HepG2 (cell line): ENCODE results near the gene RCCD1. TPM values are rescaled to one million over a fixed set of nuclear protein-coding genes. Genes with fewer than 3 reads are reported as not detected.

Experiments used
- ATAC-seq: fragments of 200-7000 bp; cut with Tn5 transposase; 3 replicates; pipeline ENCODE4 v1.9.1; 2020; ENCODE audit warnings: mild to moderate bottlenecking, moderate library complexity
- BruUV-seq: library from RNA; stranded (reverse); fragments of 400-500 nt; replicated peaks from 2 replicates; lab custom pipeline; 2021; lab: Mats Ljungman, UMichigan
- CTCF ChIA-PET: fragments of 300-600 bp; formaldehyde crosslinking; extraction: SDS; loops from one replicate; lab custom pipeline; 2021; ENCODE audit warnings: low total read pairs, inconsistent platforms, low intra/inter-chr PET ratio; lab: Yijun Ruan, JAX
- POLR2A ChIA-PET: fragments of 350-600 bp; sonication (Branson Sonifier 250); formaldehyde crosslinking; loops from one replicate; lab custom pipeline; 2020; ENCODE audit warnings: antibody characterized with exemption, inconsistent platforms; lab: Yijun Ruan, JAX
- DNase-seq: peaks from one replicate; pipeline ENCODE4 v3.0.0-alpha.2; 2015; ENCODE audit warnings: low spot score
- FAIRE-seq: peaks from 3 replicates; lab custom pipeline; 2011; peaks lifted over from hg19 to GRCh38; lab: Jason Lieb, UNC
- H2AFZ ChIP-seq: one replicate; pipeline ENCODE4 v1.6.1; 2011; ENCODE audit warnings: low read length, inconsistent platforms
- H3K27ac ChIP-seq: fragments of 300-600 bp; 3 replicates; pipeline ENCODE4 v1.8.0; 2011; ENCODE audit warnings: mixed run types, mild to moderate bottlenecking, mixed read lengths, low read length, inconsistent platforms; ENCODE audit not compliant: insufficient read depth; ENCODE audit errors: extremely low read length
- H3K27me3 ChIP-seq, 2 experiments: fragments of 200-600 bp in 1 of 2; 2 replicates in 1 of 2; 3 replicates in 1 of 2; pipeline versions ENCODE4 v1.6.0 to v1.8.0; 2011; ENCODE audit warnings: low read length in 2 of 2, mild to moderate bottlenecking in 2 of 2, moderate library complexity in 2 of 2, inconsistent platforms in 1 of 2; ENCODE audit not compliant: insufficient read depth in 2 of 2, control insufficient read depth in 1 of 2
- H3K36me3 ChIP-seq, 2 experiments: fragments of 200-600 bp in 1 of 2; replicated peaks in 1 of 2; 2 replicates in 1 of 2; 3 replicates in 1 of 2; pipeline versions ENCODE4 v1.5.1 to v1.8.0; 2011; ENCODE audit warnings: low read length in 2 of 2, inconsistent platforms in 1 of 2; ENCODE audit not compliant: insufficient read depth in 2 of 2, control insufficient read depth in 1 of 2
- H3K4me1 ChIP-seq: 2 replicates; pipeline ENCODE4 v1.5.1; 2012; ENCODE audit warnings: low read length, inconsistent platforms; ENCODE audit not compliant: insufficient read depth
- H3K4me2 ChIP-seq: 2 replicates; pipeline ENCODE4 v1.6.0; 2011; ENCODE audit warnings: low read depth, low read length, inconsistent platforms
- H3K4me3 ChIP-seq, 3 experiments: fragments of 200-600 bp in 1 of 3; sonication (generic), shearing (Covaris generic) in 1 of 3; replicated peaks in 1 of 3; 2 replicates each; pipeline ENCODE4 v1.5.1; 2011 to 2016; ENCODE audit warnings: low read length in 3 of 3, inconsistent platforms in 2 of 3, low read depth in 2 of 3, mild to moderate bottlenecking in 2 of 3, control low read depth in 1 of 3, mixed read lengths in 1 of 3; ENCODE audit not compliant: insufficient read depth in 1 of 3
- H3K79me2 ChIP-seq: one replicate; pipeline ENCODE4 v1.6.1; 2011; ENCODE audit warnings: low read length, inconsistent platforms; ENCODE audit not compliant: insufficient read depth
- H3K9ac ChIP-seq: 2 replicates; pipeline ENCODE4 v1.6.0; 2011; ENCODE audit warnings: mild to moderate bottlenecking, low read depth, low read length, inconsistent platforms; ENCODE audit not compliant: insufficient read depth
- H3K9me3 ChIP-seq: 2 replicates; pipeline ENCODE4 v1.5.1; 2012; ENCODE audit warnings: mild to moderate bottlenecking, low read length
- H4K20me1 ChIP-seq: 2 replicates; pipeline ENCODE4 v1.6.0; 2011; ENCODE audit warnings: inconsistent platforms, mild to moderate bottlenecking, low read length, moderate library complexity; ENCODE audit not compliant: insufficient read depth
- ASH2L ChIP-seq: fragments of 300-600, 200-600 bp; sonication (generic); IDR thresholded peaks from 2 replicates; pipeline ENCODE4 v1.7.0; 2017; ENCODE audit warnings: low read depth, mild to moderate bottlenecking, moderate library complexity, mixed read lengths, low read length; ENCODE audit not compliant: insufficient read length
- FOSL1 ChIP-seq: sonication (generic); formaldehyde crosslinking; IDR thresholded peaks from 2 replicates; pipeline ENCODE4 v1.9.0; 2021; ENCODE audit warnings: missing genetic modification reagents, borderline replicate concordance
- FOXC1 ChIP-seq: sonication (generic); formaldehyde crosslinking; IDR thresholded peaks from 2 replicates; pipeline ENCODE4 v1.8.0; 2022; ENCODE audit warnings: mild to moderate bottlenecking, missing genetic modification reagents, borderline replicate concordance
- MED8 ChIP-seq: sonication (generic); formaldehyde crosslinking; IDR thresholded peaks from 2 replicates; pipeline ENCODE4 v1.8.1; 2023; ENCODE audit warnings: mild to moderate bottlenecking, missing genetic modification reagents; ENCODE audit not compliant: insufficient replicate concordance
- MZF1 ChIP-seq: sonication (generic); formaldehyde crosslinking; IDR thresholded peaks from 2 replicates; pipeline ENCODE4 v1.8.1; 2023; ENCODE audit warnings: mild to moderate bottlenecking, missing genetic modification reagents, borderline replicate concordance
- NFKBIZ ChIP-seq: IDR thresholded peaks from 2 replicates; pipeline ENCODE4 v1.6.1; 2018; ENCODE audit warnings: missing genetic modification reagents, missing compliant biosample characterization
- TEAD2 ChIP-seq: sonication (generic); formaldehyde crosslinking; IDR thresholded peaks from 2 replicates; pipeline ENCODE4 v1.9.0; 2021; ENCODE audit warnings: missing genetic modification reagents
- ZFYVE20 ChIP-seq: sonication (generic); formaldehyde crosslinking; IDR thresholded peaks from 2 replicates; pipeline ENCODE4 v1.8.0; 2023; ENCODE audit warnings: low read depth, mild to moderate bottlenecking, moderate library complexity, missing genetic modification reagents, borderline replicate concordance
- ZNF101 ChIP-seq: sonication (generic); formaldehyde crosslinking; IDR thresholded peaks from 2 replicates; pipeline ENCODE4 v1.4.0; 2020; ENCODE audit warnings: mild to moderate bottlenecking, low read depth, missing genetic modification reagents, borderline replicate concordance
- WGBS: methylation state at CpG from one replicate; pipeline ENCODE4 v1.1.6; 2017; ENCODE audit warnings: low lambda C conversion rate; 5-methylcytosine and 5-hydroxymethylcytosine counted together
- in situ Hi-C: cut with HindIII; loops from 2 replicates; pipeline ENCODE4 v1.10.0; 2017; ENCODE audit warnings: low pct_unique_long_range_greater_than_20kb; ENCODE audit not compliant: extremely low pct_ligation_motif_present
- intact Hi-C: fragments of 100-400 bp; cut with micrococcal nuclease; formaldehyde crosslinking; loops from one replicate; pipeline ENCODE4 v1.10.0; 2022; ENCODE audit not compliant: unreplicated experiment
- polyA plus RNA-seq, 8 experiments: library from polyadenylated mRNA; depleted of rRNA in 3 of 8; stranded (reverse) in 7 of 8; unstranded in 1 of 8; fragments of >200 nt; fragmentation: Illumina TruSeq in 4 of 8; extraction: Trizol in 4 of 8; gene quantifications; 2 replicates each; pipeline versions ENCODE4 v1.2.1 to v1.2.3, GENCODE V29; 2011 to 2016; ENCODE audit warnings: low read depth in 4 of 8, missing spikeins in 1 of 8, mixed read lengths in 1 of 8; ENCODE audit not compliant: insufficient read depth in 1 of 8
- total RNA-seq, 5 experiments: library from RNA; depleted of rRNA; stranded (reverse); fragments of >200 nt; fragmentation: Illumina TruSeq; extraction: Trizol; gene quantifications; 2 replicates each; pipeline ENCODE4 v1.2.3, GENCODE V29; 2016; ENCODE audit warnings: low read depth in 1 of 5
- TF ChIP-seq, protein P1 (sequence below): sonication (generic); formaldehyde crosslinking; IDR thresholded peaks from 2 replicates; pipeline ENCODE4 v1.5.1; 2020; ENCODE audit warnings: missing genetic modification reagents, mild to moderate bottlenecking, borderline replicate concordance
- TF ChIP-seq, protein P2 (sequence below): sonication (generic); formaldehyde crosslinking; IDR thresholded peaks from 2 replicates; pipeline ENCODE4 v1.4.0; 2020; ENCODE audit warnings: missing genetic modification reagents
- TF ChIP-seq, protein P3 (sequence below): sonication (generic); formaldehyde crosslinking; IDR thresholded peaks from 2 replicates; pipeline ENCODE4 v1.4.0; 2020; ENCODE audit warnings: low read depth, mild to moderate bottlenecking, missing genetic modification reagents
- TF ChIP-seq, protein P4 (sequence below): sonication (generic); formaldehyde crosslinking; IDR thresholded peaks from 2 replicates; pipeline ENCODE4 v1.5.0; 2020; ENCODE audit warnings: missing genetic modification reagents

RCCD1 gene
- total and polyA plus RNA-seq, 2 of the 13 experiments (the other 11 are each of a cell fraction or from before 2014, with no cell fraction given) = 14.1 to 15.1 TPM

DNA sequence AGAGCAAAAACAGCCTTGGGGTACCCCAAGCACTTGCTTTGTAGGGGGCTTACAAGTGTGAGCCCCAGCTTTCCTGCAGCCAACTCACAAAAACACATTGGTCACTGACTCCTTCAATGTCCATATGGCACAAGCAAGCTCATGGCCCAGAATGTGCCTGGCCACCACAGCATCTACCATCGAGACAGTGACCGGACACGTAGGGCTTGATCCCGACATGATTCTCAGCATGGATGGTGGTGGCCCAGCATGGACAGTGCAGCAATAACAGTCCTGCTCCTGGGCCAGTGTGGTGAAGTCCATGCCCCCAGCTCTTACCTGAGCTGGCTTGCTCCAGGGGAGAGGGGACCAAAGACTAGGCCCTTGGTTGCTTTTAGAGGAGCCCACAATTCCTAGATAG is 13.6 kb upstream of the RCCD1 start:
- POLR2A ChIA-PET = interaction anchor here (1.6 kb wide), 1 partner anchor 10 kb away, joined by 5 read pairs; no protein-coding TSS in a partner anchor
- Histone ChIP-seq H3K27me3 (no peaks in the 10 kb centered on the region), H3K9ac (no peak overlapping the region), H3K79me2 (no peaks in the 10 kb centered on the region), H3K4me3 (no peak overlapping the region), H3K27ac (no peak overlapping the region), H3K4me2 (no peak overlapping the region), H3K36me3 (peaks cover 23 to 47% of the 10 kb centered on the region in 2 experiments; a peak in 4 of 5 replicates), H2AFZ (no peak overlapping the region), H4K20me1 (no peaks in the 10 kb centered on the region), H3K9me3 (no peaks in the 10 kb centered on the region), H3K4me1 (peaks cover 10% of the 10 kb centered on the region)
- CTCF ChIA-PET = no interaction called here
- no TSS peak for BruUV-seq
- in situ Hi-C loops (loop anchor here (25.0 kb wide), 1 partner anchor 321 kb away; no protein-coding TSS in a partner anchor), intact Hi-C loops (no loop called here)
- no CpG with 5 or more reads among the region's 4 CpGs for WGBS
- no peak for FAIRE-seq
- ATAC-seq = no peak
- no peak for DNase-seq
- TF ChIP-seq, protein P1, sequence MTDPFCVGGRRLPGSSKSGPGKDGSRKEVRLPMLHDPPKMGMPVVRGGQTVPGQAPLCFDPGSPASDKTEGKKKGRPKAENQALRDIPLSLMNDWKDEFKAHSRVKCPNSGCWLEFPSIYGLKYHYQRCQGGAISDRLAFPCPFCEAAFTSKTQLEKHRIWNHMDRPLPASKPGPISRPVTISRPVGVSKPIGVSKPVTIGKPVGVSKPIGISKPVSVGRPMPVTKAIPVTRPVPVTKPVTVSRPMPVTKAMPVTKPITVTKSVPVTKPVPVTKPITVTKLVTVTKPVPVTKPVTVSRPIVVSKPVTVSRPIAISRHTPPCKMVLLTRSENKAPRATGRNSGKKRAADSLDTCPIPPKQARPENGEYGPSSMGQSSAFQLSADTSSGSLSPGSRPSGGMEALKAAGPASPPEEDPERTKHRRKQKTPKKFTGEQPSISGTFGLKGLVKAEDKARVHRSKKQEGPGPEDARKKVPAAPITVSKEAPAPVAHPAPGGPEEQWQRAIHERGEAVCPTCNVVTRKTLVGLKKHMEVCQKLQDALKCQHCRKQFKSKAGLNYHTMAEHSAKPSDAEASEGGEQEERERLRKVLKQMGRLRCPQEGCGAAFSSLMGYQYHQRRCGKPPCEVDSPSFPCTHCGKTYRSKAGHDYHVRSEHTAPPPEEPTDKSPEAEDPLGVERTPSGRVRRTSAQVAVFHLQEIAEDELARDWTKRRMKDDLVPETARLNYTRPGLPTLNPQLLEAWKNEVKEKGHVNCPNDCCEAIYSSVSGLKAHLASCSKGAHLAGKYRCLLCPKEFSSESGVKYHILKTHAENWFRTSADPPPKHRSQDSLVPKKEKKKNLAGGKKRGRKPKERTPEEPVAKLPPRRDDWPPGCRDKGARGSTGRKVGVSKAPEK (CRISPR knock-in tag) = no peak
- no peak for TF ChIP-seq MZF1 (CRISPR knock-in tag)
- no peak for TF ChIP-seq ZNF101 (CRISPR knock-in tag)
- TF ChIP-seq, protein P2, sequence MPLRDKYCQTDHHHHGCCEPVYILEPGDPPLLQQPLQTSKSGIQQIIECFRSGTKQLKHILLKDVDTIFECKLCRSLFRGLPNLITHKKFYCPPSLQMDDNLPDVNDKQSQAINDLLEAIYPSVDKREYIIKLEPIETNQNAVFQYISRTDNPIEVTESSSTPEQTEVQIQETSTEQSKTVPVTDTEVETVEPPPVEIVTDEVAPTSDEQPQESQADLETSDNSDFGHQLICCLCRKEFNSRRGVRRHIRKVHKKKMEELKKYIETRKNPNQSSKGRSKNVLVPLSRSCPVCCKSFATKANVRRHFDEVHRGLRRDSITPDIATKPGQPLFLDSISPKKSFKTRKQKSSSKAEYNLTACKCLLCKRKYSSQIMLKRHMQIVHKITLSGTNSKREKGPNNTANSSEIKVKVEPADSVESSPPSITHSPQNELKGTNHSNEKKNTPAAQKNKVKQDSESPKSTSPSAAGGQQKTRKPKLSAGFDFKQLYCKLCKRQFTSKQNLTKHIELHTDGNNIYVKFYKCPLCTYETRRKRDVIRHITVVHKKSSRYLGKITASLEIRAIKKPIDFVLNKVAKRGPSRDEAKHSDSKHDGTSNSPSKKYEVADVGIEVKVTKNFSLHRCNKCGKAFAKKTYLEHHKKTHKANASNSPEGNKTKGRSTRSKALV (CRISPR knock-in tag) = no peak
- no peak for TF ChIP-seq FOXC1 (CRISPR knock-in tag)
- no peak for TF ChIP-seq ZFYVE20 (CRISPR knock-in tag)
- no peak for TF ChIP-seq NFKBIZ (CRISPR knock-in tag)
- TF ChIP-seq, protein P3, sequence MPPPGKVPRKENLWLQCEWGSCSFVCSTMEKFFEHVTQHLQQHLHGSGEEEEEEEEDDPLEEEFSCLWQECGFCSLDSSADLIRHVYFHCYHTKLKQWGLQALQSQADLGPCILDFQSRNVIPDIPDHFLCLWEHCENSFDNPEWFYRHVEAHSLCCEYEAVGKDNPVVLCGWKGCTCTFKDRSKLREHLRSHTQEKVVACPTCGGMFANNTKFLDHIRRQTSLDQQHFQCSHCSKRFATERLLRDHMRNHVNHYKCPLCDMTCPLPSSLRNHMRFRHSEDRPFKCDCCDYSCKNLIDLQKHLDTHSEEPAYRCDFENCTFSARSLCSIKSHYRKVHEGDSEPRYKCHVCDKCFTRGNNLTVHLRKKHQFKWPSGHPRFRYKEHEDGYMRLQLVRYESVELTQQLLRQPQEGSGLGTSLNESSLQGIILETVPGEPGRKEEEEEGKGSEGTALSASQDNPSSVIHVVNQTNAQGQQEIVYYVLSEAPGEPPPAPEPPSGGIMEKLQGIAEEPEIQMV = no peak
- TF ChIP-seq, protein P4, sequence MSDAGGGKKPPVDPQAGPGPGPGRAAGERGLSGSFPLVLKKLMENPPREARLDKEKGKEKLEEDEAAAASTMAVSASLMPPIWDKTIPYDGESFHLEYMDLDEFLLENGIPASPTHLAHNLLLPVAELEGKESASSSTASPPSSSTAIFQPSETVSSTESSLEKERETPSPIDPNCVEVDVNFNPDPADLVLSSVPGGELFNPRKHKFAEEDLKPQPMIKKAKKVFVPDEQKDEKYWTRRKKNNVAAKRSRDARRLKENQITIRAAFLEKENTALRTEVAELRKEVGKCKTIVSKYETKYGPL (CRISPR knock-in tag) = no peak
- TF ChIP-seq FOSL1 (CRISPR knock-in tag) = no peak
- TF ChIP-seq MED8 (CRISPR knock-in tag) = no peak
- no peak for TF ChIP-seq ASH2L
- no peak for TF ChIP-seq TEAD2
